Nephron progenitor cell (in vitro differentiated cells): ENCODE data around the gene EFHC1.
A peak's percentile ranks its signal among the peaks of the same experiment; 100 is the strongest.

Source experiments
- DNase-seq: peaks from one replicate; pipeline ENCODE4 v3.0.0; 2021
- H3K27ac Mint-ChIP-seq: 2 replicates; pipeline ENCODE4 v1.8.0; 2021; ENCODE audit warnings: mild to moderate bottlenecking, moderate library complexity, mixed read lengths
- H3K27me3 Mint-ChIP-seq: 2 replicates; pipeline ENCODE4 v1.8.0; 2021; ENCODE audit warnings: mild to moderate bottlenecking, low read depth, mixed read lengths; ENCODE audit not compliant: poor library complexity
- H3K36me3 Mint-ChIP-seq: 2 replicates; pipeline ENCODE4 v1.8.0; 2021; ENCODE audit warnings: low read depth, mixed read lengths
- H3K4me1 Mint-ChIP-seq: 2 replicates; pipeline ENCODE4 v1.8.0; 2021; ENCODE audit warnings: mixed read lengths
- H3K4me3 Mint-ChIP-seq: 2 replicates; pipeline ENCODE4 v1.8.0; 2021; ENCODE audit warnings: mild to moderate bottlenecking, moderate library complexity, mixed read lengths
- H3K9me3 Mint-ChIP-seq: 2 replicates; pipeline ENCODE4 v1.8.0; 2021; ENCODE audit warnings: mild to moderate bottlenecking, moderate library complexity, mixed read lengths
- TF ChIP-seq, protein P1 (sequence below): fragments of 200-600 bp; sonication (generic); IDR thresholded peaks from 2 replicates; pipeline ENCODE4 v1.5.0; 2021; ENCODE audit warnings: antibody characterized with exemption

The EFHC1 gene

DNA sequence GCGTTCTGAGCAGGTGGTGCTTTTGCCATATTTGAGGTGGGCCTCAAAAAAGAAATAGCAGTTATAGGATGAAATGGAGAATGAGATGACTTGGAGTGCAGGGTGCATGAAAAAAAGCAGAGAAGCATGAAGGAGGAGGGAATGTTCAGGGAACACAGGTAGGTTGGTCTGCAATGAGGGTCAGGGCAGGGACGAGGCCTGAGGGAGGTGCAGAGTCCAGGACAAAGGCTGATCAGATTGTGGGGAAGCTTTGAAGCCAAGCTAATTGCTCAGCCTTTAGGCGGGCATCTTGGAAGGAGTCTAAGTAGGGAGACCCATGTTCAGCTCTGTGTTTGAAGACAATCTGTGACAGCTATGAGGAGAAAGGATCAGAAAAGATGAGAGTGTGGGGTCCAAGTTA, 144.7 kb downstream of the EFHC1 start:
- H3K27me3 Mint-ChIP-seq, result no peaks in the 10 kb centered on the region
- no peaks in the 10 kb centered on the region for H3K9me3 Mint-ChIP-seq
- TF ChIP-seq, protein P1, sequence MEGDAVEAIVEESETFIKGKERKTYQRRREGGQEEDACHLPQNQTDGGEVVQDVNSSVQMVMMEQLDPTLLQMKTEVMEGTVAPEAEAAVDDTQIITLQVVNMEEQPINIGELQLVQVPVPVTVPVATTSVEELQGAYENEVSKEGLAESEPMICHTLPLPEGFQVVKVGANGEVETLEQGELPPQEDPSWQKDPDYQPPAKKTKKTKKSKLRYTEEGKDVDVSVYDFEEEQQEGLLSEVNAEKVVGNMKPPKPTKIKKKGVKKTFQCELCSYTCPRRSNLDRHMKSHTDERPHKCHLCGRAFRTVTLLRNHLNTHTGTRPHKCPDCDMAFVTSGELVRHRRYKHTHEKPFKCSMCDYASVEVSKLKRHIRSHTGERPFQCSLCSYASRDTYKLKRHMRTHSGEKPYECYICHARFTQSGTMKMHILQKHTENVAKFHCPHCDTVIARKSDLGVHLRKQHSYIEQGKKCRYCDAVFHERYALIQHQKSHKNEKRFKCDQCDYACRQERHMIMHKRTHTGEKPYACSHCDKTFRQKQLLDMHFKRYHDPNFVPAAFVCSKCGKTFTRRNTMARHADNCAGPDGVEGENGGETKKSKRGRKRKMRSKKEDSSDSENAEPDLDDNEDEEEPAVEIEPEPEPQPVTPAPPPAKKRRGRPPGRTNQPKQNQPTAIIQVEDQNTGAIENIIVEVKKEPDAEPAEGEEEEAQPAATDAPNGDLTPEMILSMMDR, result no peak
- peaks cover 6% of the 10 kb centered on the region for H3K36me3 Mint-ChIP-seq
- H3K4me1 Mint-ChIP-seq, result peaks cover 47% of the 10 kb centered on the region
- peak overlapping the region; percentile 28 for H3K27ac Mint-ChIP-seq
- H3K4me3 Mint-ChIP-seq, result peak overlapping the region; percentile 24
- no peak for DNase-seq

DNA sequence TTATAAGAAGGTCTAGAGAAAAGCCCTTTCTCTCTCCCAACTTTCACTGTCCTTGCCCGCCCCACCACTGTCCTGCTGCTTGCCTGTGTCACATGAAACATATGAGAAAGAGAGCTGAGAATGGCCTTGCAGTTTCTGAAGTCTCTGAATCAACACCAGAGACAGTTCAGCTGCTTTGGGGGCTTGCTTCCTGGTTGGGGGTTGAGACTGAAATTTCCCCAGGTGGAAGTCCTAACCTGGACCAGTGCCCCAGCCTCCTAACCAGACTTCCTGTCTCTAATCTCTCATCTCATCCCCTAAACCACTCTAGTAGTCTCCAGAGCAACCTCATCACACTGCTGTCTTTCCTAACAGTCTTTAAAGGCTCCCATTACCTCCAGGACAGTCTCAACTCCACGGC, 146.1 kb downstream of the EFHC1 start:
- no peaks in the 10 kb centered on the region for H3K27me3 Mint-ChIP-seq
- DNase-seq, result no peak
- H3K27ac Mint-ChIP-seq, result no peak overlapping the region
- TF ChIP-seq, protein P1, result no peak
- H3K4me1 Mint-ChIP-seq, result peaks cover 61% of the 10 kb centered on the region
- H3K4me3 Mint-ChIP-seq, result no peak overlapping the region
- H3K9me3 Mint-ChIP-seq, result no peaks in the 10 kb centered on the region
- H3K36me3 Mint-ChIP-seq, result no peaks in the 10 kb centered on the region

DNA sequence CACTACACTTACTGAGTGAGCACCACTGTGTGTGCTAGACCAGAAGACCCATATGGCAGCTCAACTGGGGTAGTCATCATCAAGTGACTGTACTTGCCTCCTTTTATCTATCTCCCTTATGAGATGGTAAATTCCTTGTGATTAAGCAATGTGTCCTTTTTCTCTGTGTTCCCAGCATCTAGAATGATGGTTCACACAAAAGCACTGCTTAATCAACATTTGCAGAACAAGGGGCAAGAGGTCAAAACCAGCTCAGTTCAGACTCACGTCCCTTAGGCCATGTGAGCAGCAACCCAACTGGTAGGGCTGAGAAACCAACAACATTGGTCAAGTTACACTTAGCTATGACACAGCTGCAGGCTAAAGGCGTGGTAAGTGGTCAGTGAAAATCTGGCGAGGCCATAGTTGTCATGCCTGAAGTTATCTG, 146.7 kb downstream of the EFHC1 start:
- no peaks in the 10 kb centered on the region for H3K27me3 Mint-ChIP-seq
- no peak for DNase-seq
- H3K27ac Mint-ChIP-seq, result no peak overlapping the region
- no peaks in the 10 kb centered on the region for H3K9me3 Mint-ChIP-seq
- no peaks in the 10 kb centered on the region for H3K36me3 Mint-ChIP-seq
- TF ChIP-seq, protein P1, result no peak
- H3K4me3 Mint-ChIP-seq, result no peak overlapping the region
- H3K4me1 Mint-ChIP-seq, result peaks cover 67% of the 10 kb centered on the region

DNA sequence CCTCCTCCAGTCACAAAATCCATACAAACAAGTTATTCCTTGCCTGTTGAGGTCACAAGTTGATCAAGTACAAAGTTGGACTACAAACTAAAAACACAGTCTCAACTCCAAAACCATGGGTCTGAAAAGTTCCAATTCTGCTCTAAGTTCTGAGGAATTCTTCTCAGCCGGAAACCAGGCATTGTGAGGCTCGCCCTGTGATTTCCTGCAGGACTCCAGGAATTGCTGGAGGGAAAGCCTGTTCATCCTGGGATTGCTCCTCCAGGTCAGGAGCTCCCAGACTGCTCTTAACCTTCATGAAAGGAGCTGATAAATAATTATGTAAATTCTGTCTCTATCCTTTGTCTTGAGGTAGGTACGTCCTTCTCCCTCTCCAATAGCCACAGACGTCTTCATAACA, 148.2 kb downstream of the EFHC1 start:
- H3K27ac Mint-ChIP-seq, result no peak overlapping the region
- H3K36me3 Mint-ChIP-seq, result no peaks in the 10 kb centered on the region
- TF ChIP-seq, protein P1, result no peak
- H3K4me3 Mint-ChIP-seq, result no peak overlapping the region
- no peaks in the 10 kb centered on the region for H3K9me3 Mint-ChIP-seq
- H3K4me1 Mint-ChIP-seq, result peaks cover 80% of the 10 kb centered on the region
- DNase-seq, result no peak
- no peaks in the 10 kb centered on the region for H3K27me3 Mint-ChIP-seq

DNA sequence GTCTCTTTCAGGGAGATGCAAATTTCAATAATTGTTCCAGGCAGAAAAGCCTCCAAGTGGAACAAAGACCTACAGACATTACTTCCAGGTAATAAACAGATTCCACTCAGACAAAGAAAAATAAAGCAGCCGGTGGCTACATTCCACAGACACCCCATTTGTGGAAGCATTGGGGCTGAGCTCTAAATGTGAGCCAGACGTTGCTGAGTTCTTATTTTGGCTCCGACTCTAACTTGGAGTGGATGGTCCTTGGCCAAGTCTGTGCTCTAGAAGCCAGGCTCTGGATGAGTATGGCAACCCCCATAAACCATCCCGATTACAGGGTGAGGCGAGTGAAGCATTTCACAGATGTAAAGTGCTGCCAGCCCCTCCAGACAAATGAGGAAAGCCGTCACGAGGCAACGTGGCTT, 150.2 kb downstream of the EFHC1 start:
- H3K9me3 Mint-ChIP-seq, result no peaks in the 10 kb centered on the region
- no peak overlapping the region for H3K4me3 Mint-ChIP-seq
- no peaks in the 10 kb centered on the region for H3K27me3 Mint-ChIP-seq
- H3K27ac Mint-ChIP-seq, result no peak overlapping the region
- no peak for DNase-seq
- H3K4me1 Mint-ChIP-seq, result peaks cover 87% of the 10 kb centered on the region
- H3K36me3 Mint-ChIP-seq, result no peaks in the 10 kb centered on the region
- TF ChIP-seq, protein P1, result no peak

DNA sequence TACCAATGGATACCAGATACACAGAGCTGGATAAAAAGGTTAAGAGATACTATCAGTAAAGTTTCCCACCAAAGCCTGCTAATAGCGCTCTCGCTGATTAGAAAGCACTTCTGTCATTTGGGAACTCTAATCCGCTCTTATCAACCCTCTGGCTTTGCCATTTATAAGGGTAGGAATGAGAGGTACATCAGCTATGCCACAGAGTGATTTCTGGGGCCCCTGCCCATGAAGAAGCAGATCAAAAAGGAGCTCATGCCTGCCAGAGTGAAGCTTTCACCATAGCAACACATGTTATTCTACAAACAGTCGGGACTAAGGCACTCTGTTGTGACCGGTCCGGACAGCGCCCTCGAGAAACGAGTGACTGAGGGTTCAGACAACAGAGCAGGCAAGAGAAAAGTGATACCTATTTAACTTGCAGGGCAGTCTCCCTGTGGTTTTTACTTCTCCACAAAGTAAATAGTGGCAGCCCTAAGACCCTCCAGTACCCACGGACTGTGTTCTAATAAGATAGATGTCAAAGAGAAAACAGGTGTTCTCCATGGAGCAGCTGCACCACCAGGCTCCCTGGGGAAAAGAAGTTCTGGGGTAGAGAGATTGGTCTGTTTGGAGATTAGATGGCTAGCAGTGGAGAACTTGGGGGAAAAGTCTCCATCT, 151.1 kb downstream of the EFHC1 start:
- Mint-ChIP-seq H3K4me1 (peaks cover 94% of the 10 kb centered on the region), H3K9me3 (no peaks in the 10 kb centered on the region), H3K4me3 (no peak overlapping the region), H3K36me3 (no peaks in the 10 kb centered on the region), H3K27ac (peak overlapping the region; percentile 91), H3K27me3 (peaks cover 5% of the 10 kb centered on the region)
- TF ChIP-seq, protein P1, result no peak
- DNase-seq, result peak; percentile 28
